NCI-H146 treated with DMSO at 0.1 percent for 48 hours (cell line): ENCODE results near the gene ADAM11.

Experiments
- DNase-seq: peaks from one replicate; lab custom pipeline; 2025; ENCODE audit not compliant: unreplicated experiment; lab: John Stamatoyannopoulos, UW

Gene ADAM11

GRCh38 chr17:44830359-44831288 lies 71.8 kb downstream of the ADAM11 start:
- no peak for DNase-seq

- DNase-seq, result no peak
These were observed 72.6 kb downstream of the ADAM11 start for GRCh38 chr17:44831371-44831770.
